Neural cell (in vitro differentiated cells): ENCODE data around the gene ANO8. TPM values are rescaled to one million over a fixed set of nuclear protein-coding genes. Genes with fewer than 3 reads are reported as not detected.

Experiments
- H2AFZ ChIP-seq: fragments of 200-600, 300-800 bp; sonication (generic), shearing (Covaris generic); 2 replicates; pipeline ENCODE4 v1.6.0; 2014; ENCODE audit warnings: low read depth, mild to moderate bottlenecking, antibody characterized with exemption, low read length, moderate library complexity
- H3F3A ChIP-seq: fragments of 200-600 bp; shearing (Covaris generic); 2 replicates; pipeline ENCODE4 v1.6.1; 2016; ENCODE audit warnings: mild to moderate bottlenecking, moderate library complexity, mixed read lengths, antibody characterized with exemption, low read length; ENCODE audit not compliant: insufficient read depth, poor library complexity, severe bottlenecking
- H3K27ac ChIP-seq: fragments of 200-600, 300-800 bp; sonication (generic), shearing (Covaris generic); 2 replicates; pipeline ENCODE4 v1.5.1; 2014; ENCODE audit warnings: mild to moderate bottlenecking, low read length, moderate library complexity
- H3K27me3 ChIP-seq: fragments of 300-800, 200-600 bp; sonication (generic), shearing (Covaris generic); 2 replicates; pipeline ENCODE4 v1.6.0; 2014; ENCODE audit warnings: mild to moderate bottlenecking, low read depth, low read length, moderate library complexity; ENCODE audit not compliant: insufficient read depth
- H3K36me3 ChIP-seq: fragments of 300-800, 200-600 bp; sonication (generic), shearing (Covaris generic); 2 replicates; pipeline ENCODE4 v1.5.1; 2014; ENCODE audit warnings: mild to moderate bottlenecking, antibody characterized with exemption, low read length, moderate library complexity; ENCODE audit not compliant: insufficient read depth
- H3K4me2 ChIP-seq: fragments of 300-800, 200-600 bp; sonication (generic), shearing (Covaris generic); 2 replicates; pipeline ENCODE4 v1.6.0; 2014; ENCODE audit warnings: mild to moderate bottlenecking, low read length
- H3K4me3 ChIP-seq: fragments of 300-800, 200-600 bp; sonication (generic), shearing (Covaris generic); 2 replicates; pipeline ENCODE4 v1.5.1; 2014; ENCODE audit warnings: mild to moderate bottlenecking, low read length, moderate library complexity
- H3K79me2 ChIP-seq: fragments of 200-600 bp; shearing (Covaris generic); replicated peaks from 2 replicates; pipeline ENCODE4 v1.6.0; 2014; ENCODE audit warnings: mild to moderate bottlenecking, low read length, moderate library complexity; ENCODE audit not compliant: insufficient read depth
- H3K9ac ChIP-seq: fragments of 300-800, 200-600 bp; sonication (generic), shearing (Covaris generic); 2 replicates; pipeline ENCODE4 v1.6.1; 2016; ENCODE audit warnings: mild to moderate bottlenecking, low read length, mixed read lengths
- H3K9me2 ChIP-seq: fragments of 200-600 bp; shearing (Covaris generic); 2 replicates; pipeline ENCODE4 v1.6.1; 2016; ENCODE audit warnings: mild to moderate bottlenecking, low read length, mixed read lengths; ENCODE audit not compliant: insufficient read depth
- H3K9me3 ChIP-seq: fragments of 200-600, 300-800 bp; sonication (generic), shearing (Covaris generic); 2 replicates; pipeline ENCODE4 v1.6.1; 2016; ENCODE audit warnings: mild to moderate bottlenecking, mixed run types, low read length, moderate library complexity, mixed read lengths
- H4K20me1 ChIP-seq: fragments of 200-600 bp; shearing (Covaris generic); 2 replicates; pipeline ENCODE4 v1.6.1; 2016; ENCODE audit warnings: mild to moderate bottlenecking, mixed run types; ENCODE audit not compliant: insufficient read depth
- EP300 ChIP-seq: fragments of 450-650 bp; conservative IDR thresholded peaks from 2 replicates; pipeline ENCODE4 v1.6.1; 2014; ENCODE audit warnings: antibody characterized with exemption, mild to moderate bottlenecking, moderate library complexity; ENCODE audit not compliant: poor library complexity, severe bottlenecking
- EZH2 ChIP-seq: fragments of 200-600, 300-800 bp; shearing (Covaris generic), sonication (generic); IDR thresholded peaks from 2 replicates; pipeline ENCODE4 v1.6.1; 2014; ENCODE audit warnings: antibody characterized with exemption, low read length, borderline replicate concordance, mild to moderate bottlenecking; ENCODE audit not compliant: insufficient read depth, poor library complexity, severe bottlenecking
- MXI1 ChIP-seq: fragments of 450-650 bp; conservative IDR thresholded peaks from 2 replicates; pipeline ENCODE4 v1.6.1; 2014; ENCODE audit warnings: antibody characterized with exemption, mild to moderate bottlenecking; ENCODE audit not compliant: poor library complexity, severe bottlenecking
- POLR2AphosphoS5 ChIP-seq: IDR thresholded peaks from 2 replicates; pipeline ENCODE4 v1.6.1; 2012
- RAD21 ChIP-seq: fragments of 450-650 bp; conservative IDR thresholded peaks from 2 replicates; pipeline ENCODE4 v1.6.1; 2014; ENCODE audit warnings: antibody characterized with exemption, mild to moderate bottlenecking, moderate library complexity
- SMC3 ChIP-seq: fragments of 450-650 bp; conservative IDR thresholded peaks from 2 replicates; pipeline ENCODE4 v1.6.1; 2014; ENCODE audit warnings: antibody characterized with exemption, mild to moderate bottlenecking, moderate library complexity; ENCODE audit not compliant: poor library complexity
- TAF1 ChIP-seq: IDR thresholded peaks from 2 replicates; pipeline ENCODE4 v1.6.1; 2012; ENCODE audit warnings: low read depth
- polyA plus RNA-seq: library from polyadenylated mRNA; depleted of rRNA; stranded (reverse); fragments of >200 nt; gene quantifications from 2 replicates; pipeline ENCODE4 v1.2.3, GENCODE V29; 2014
- TF ChIP-seq, protein P1 (sequence below): IDR thresholded peaks from 2 replicates; pipeline ENCODE4 v1.6.1; 2012; ENCODE audit warnings: borderline replicate concordance
- TF ChIP-seq, protein P2 (sequence below): fragments of 450-650 bp; IDR thresholded peaks from 2 replicates; pipeline ENCODE4 v1.5.1; 2014; ENCODE audit warnings: antibody characterized with exemption, mild to moderate bottlenecking, moderate library complexity; ENCODE audit not compliant: poor library complexity, severe bottlenecking

The ANO8 gene
- polyA plus RNA-seq, 1 donor from 2014 or later: 51.3 TPM

DNA sequence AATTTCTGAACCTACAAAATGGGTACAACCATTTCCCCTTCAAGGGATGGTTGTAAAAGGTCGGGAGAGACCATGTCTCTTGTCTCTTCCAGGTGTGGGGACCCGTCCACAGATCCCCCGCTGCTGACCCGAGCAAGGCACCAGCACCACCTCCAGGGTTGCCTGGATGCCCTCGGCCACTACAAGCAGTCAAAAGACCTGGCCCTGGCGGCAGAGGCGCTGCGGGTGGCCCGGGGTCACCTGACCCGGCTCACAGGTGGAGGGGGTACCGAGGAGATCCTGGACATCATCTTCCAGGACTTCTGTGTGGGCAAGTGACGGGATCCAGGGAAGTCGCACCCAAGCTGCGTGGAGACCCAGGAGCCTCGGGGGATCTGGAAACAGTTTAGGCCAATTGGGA lies 6.7 kb upstream of the ANO8 start:
- no peaks in the 10 kb centered on the region for H3K9me2 ChIP-seq
- H4K20me1 ChIP-seq: no peaks in the 10 kb centered on the region
- no peak overlapping the region for H3K27ac ChIP-seq
- no peak overlapping the region for H3K9ac ChIP-seq
- TF ChIP-seq, protein P1, sequence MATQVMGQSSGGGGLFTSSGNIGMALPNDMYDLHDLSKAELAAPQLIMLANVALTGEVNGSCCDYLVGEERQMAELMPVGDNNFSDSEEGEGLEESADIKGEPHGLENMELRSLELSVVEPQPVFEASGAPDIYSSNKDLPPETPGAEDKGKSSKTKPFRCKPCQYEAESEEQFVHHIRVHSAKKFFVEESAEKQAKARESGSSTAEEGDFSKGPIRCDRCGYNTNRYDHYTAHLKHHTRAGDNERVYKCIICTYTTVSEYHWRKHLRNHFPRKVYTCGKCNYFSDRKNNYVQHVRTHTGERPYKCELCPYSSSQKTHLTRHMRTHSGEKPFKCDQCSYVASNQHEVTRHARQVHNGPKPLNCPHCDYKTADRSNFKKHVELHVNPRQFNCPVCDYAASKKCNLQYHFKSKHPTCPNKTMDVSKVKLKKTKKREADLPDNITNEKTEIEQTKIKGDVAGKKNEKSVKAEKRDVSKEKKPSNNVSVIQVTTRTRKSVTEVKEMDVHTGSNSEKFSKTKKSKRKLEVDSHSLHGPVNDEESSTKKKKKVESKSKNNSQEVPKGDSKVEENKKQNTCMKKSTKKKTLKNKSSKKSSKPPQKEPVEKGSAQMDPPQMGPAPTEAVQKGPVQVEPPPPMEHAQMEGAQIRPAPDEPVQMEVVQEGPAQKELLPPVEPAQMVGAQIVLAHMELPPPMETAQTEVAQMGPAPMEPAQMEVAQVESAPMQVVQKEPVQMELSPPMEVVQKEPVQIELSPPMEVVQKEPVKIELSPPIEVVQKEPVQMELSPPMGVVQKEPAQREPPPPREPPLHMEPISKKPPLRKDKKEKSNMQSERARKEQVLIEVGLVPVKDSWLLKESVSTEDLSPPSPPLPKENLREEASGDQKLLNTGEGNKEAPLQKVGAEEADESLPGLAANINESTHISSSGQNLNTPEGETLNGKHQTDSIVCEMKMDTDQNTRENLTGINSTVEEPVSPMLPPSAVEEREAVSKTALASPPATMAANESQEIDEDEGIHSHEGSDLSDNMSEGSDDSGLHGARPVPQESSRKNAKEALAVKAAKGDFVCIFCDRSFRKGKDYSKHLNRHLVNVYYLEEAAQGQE: no peak
- TF ChIP-seq SMC3 (no peak), MXI1 (no peak), EP300 (no peak), EZH2 (no peak), POLR2AphosphoS5 (no peak), RAD21 (no peak), TAF1 (no peak)
- TF ChIP-seq, protein P2, sequence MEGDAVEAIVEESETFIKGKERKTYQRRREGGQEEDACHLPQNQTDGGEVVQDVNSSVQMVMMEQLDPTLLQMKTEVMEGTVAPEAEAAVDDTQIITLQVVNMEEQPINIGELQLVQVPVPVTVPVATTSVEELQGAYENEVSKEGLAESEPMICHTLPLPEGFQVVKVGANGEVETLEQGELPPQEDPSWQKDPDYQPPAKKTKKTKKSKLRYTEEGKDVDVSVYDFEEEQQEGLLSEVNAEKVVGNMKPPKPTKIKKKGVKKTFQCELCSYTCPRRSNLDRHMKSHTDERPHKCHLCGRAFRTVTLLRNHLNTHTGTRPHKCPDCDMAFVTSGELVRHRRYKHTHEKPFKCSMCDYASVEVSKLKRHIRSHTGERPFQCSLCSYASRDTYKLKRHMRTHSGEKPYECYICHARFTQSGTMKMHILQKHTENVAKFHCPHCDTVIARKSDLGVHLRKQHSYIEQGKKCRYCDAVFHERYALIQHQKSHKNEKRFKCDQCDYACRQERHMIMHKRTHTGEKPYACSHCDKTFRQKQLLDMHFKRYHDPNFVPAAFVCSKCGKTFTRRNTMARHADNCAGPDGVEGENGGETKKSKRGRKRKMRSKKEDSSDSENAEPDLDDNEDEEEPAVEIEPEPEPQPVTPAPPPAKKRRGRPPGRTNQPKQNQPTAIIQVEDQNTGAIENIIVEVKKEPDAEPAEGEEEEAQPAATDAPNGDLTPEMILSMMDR: no peak
- H3K27me3 ChIP-seq: no peaks in the 10 kb centered on the region
- H3K4me2 ChIP-seq: no peak overlapping the region
- no peaks in the 10 kb centered on the region for H3K9me3 ChIP-seq
- H3K4me3 ChIP-seq: no peak overlapping the region
- no peaks in the 10 kb centered on the region for H3K79me2 ChIP-seq
- no peaks in the 10 kb centered on the region for H3K36me3 ChIP-seq
- peaks cover 3% of the 10 kb centered on the region for H3F3A ChIP-seq
- H2AFZ ChIP-seq: no peak overlapping the region

DNA sequence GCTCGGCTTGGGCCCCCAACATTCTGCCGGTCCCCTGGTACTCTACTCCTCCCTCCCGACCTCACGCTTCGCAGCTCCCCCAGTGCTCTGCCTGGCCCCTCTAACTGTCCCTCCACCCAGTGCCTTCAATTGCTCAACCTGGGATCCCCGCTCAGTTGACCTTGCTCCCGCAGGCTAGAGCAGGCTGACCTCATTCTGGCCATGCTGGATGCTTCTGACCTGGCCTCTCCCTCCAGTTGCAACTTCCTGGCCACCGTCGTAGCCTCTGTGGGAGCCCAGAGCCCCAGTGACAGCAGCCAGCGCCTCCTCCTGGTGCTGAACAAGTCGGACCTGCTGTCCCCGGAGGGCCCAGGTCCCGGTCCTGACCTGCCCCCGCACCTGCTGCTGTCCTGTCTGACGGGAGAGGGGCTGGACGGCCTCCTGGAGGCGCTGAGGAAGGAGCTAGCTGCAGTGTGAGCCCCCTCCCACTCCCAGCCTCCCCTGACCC lies 6.3 kb upstream of the ANO8 start:
- Histone ChIP-seq H3K9me2 (no peaks in the 10 kb centered on the region), H3K27me3 (no peaks in the 10 kb centered on the region), H3K36me3 (no peaks in the 10 kb centered on the region), H3K4me2 (no peak overlapping the region), H3K9ac (no peak overlapping the region), H3K9me3 (no peaks in the 10 kb centered on the region), H3K27ac (no peak overlapping the region), H4K20me1 (no peaks in the 10 kb centered on the region), H2AFZ (no peak overlapping the region), H3K79me2 (no peaks in the 10 kb centered on the region), H3K4me3 (no peak overlapping the region), H3F3A (peaks cover 6% of the 10 kb centered on the region)
- TF ChIP-seq EZH2: no peak
